ENCODE results near the gene PSORS1C2. TPM values are rescaled to one million over a fixed set of nuclear protein-coding genes. Genes with fewer than 3 reads are reported as not detected.

Gene PSORS1C2
- total RNA-seq, 2 donors from 2014 or later = not detected

- H3K9me3 ChIP-seq (ENCODE audit: control insufficient read depth, low read length, poor library complexity, severe bottlenecking) = no peaks in the 10 kb centered on the region
- ATAC-seq = no peak
- Mint-ChIP-seq H3K4me3 (no peak overlapping the region), H3K27me3 (peaks cover 54% of the 10 kb centered on the region), H3K27ac (no peak overlapping the region), H3K36me3 (ENCODE audit: low read depth) (peaks cover 8% of the 10 kb centered on the region), H3K4me1 (peaks cover 17% of the 10 kb centered on the region)
- DNase-seq = no peak
Measured at GRCh38 chr6:31111712-31112111, 27.2 kb downstream of the PSORS1C2 start.

- Mint-ChIP-seq H3K36me3 (ENCODE audit: low read depth) (peaks cover 8% of the 10 kb centered on the region), H3K4me1 (peaks cover 18% of the 10 kb centered on the region), H3K27me3 (peaks cover 46% of the 10 kb centered on the region), H3K27ac (peak overlapping the region; percentile 41), H3K4me3 (no peak overlapping the region)
- DNase-seq (no peak), ATAC-seq (no peak)
- no peaks in the 10 kb centered on the region for H3K9me3 ChIP-seq (ENCODE audit: control insufficient read depth, low read length, poor library complexity, severe bottlenecking)
Measured at GRCh38 chr6:31110825-31111582, 27.9 kb downstream of the PSORS1C2 start.

GRCh38 chr6:31107052-31107451 is 31.8 kb downstream of the PSORS1C2 start:
- Mint-ChIP-seq H3K27me3 (peaks cover 24% of the 10 kb centered on the region), H3K4me1 (peaks cover 12% of the 10 kb centered on the region), H3K4me3 (no peak overlapping the region), H3K27ac (no peak overlapping the region), H3K36me3 (ENCODE audit: low read depth) (peaks cover 2% of the 10 kb centered on the region)
- ATAC-seq (no peak), DNase-seq (no peak)
- H3K9me3 ChIP-seq (ENCODE audit: control insufficient read depth, low read length, poor library complexity, severe bottlenecking) = no peaks in the 10 kb centered on the region

GRCh38 chr6:31103136-31103535 is 35.7 kb downstream of the PSORS1C2 start:
- Mint-ChIP-seq H3K4me3 (no peak overlapping the region), H3K36me3 (ENCODE audit: low read depth) (no peaks in the 10 kb centered on the region), H3K27ac (no peak overlapping the region), H3K4me1 (peaks cover 7% of the 10 kb centered on the region), H3K27me3 (no peaks in the 10 kb centered on the region)
- DNase-seq = no peak
- H3K9me3 ChIP-seq (ENCODE audit: control insufficient read depth, low read length, poor library complexity, severe bottlenecking) = no peaks in the 10 kb centered on the region
- ATAC-seq = no peak

GRCh38 chr6:31098449-31098938 is 40.4 kb downstream of the PSORS1C2 start:
- no peak overlapping the region for H3K4me3 Mint-ChIP-seq
- no peak overlapping the region for H3K27ac Mint-ChIP-seq
- no peaks in the 10 kb centered on the region for H3K9me3 ChIP-seq (ENCODE audit: control insufficient read depth, low read length, poor library complexity, severe bottlenecking)
- peaks cover 32% of the 10 kb centered on the region for H3K4me1 Mint-ChIP-seq
- no peaks in the 10 kb centered on the region for H3K27me3 Mint-ChIP-seq
- ATAC-seq = no peak
- no peak for DNase-seq
- H3K36me3 Mint-ChIP-seq (ENCODE audit: low read depth) = no peaks in the 10 kb centered on the region

GRCh38 chr6:31096656-31097055 is 42.2 kb downstream of the PSORS1C2 start:
- Mint-ChIP-seq H3K4me3 (no peak overlapping the region), H3K36me3 (ENCODE audit: low read depth) (no peaks in the 10 kb centered on the region), H3K27ac (peak overlapping the region; percentile 17), H3K4me1 (peaks cover 33% of the 10 kb centered on the region), H3K27me3 (no peaks in the 10 kb centered on the region)
- DNase-seq = no peak
- no peaks in the 10 kb centered on the region for H3K9me3 ChIP-seq (ENCODE audit: control insufficient read depth, low read length, poor library complexity, severe bottlenecking)
- ATAC-seq = no peak

- H3K4me1 Mint-ChIP-seq = peaks cover 38% of the 10 kb centered on the region
- no peaks in the 10 kb centered on the region for H3K27me3 Mint-ChIP-seq
- ATAC-seq (no peak), DNase-seq (no peak)
- H3K36me3 Mint-ChIP-seq (ENCODE audit: low read depth) = no peaks in the 10 kb centered on the region
- peak overlapping the region; percentile 17 for H3K27ac Mint-ChIP-seq
- no peaks in the 10 kb centered on the region for H3K9me3 ChIP-seq (ENCODE audit: control insufficient read depth, low read length, poor library complexity, severe bottlenecking)
- no peak overlapping the region for H3K4me3 Mint-ChIP-seq
Measured at GRCh38 chr6:31096215-31096614, 42.7 kb downstream of the PSORS1C2 start.

GRCh38 chr6:31094389-31094881 is 44.4 kb downstream of the PSORS1C2 start:
- peak in 1 of 3 donors; percentile 13 for DNase-seq

GRCh38 chr6:31092769-31093505 is 45.9 kb downstream of the PSORS1C2 start:
- Mint-ChIP-seq H3K27ac (peak overlapping the region; percentile 61), H3K36me3 (ENCODE audit: low read depth) (no peaks in the 10 kb centered on the region), H3K4me1 (peaks cover 39% of the 10 kb centered on the region), H3K27me3 (no peaks in the 10 kb centered on the region), H3K4me3 (no peak overlapping the region)
- no peaks in the 10 kb centered on the region for H3K9me3 ChIP-seq (ENCODE audit: control insufficient read depth, low read length, poor library complexity, severe bottlenecking)
- DNase-seq = no peak
- no peak for ATAC-seq

More at GRCh38 chr6:31094389-31094881, 44.4 kb downstream of the PSORS1C2 start:
- Mint-ChIP-seq H3K27ac (peak overlapping the region; percentile 92), H3K27me3 (no peaks in the 10 kb centered on the region), H3K4me3 (peak overlapping the region; percentile 80), H3K36me3 (ENCODE audit: low read depth) (no peaks in the 10 kb centered on the region), H3K4me1 (peaks cover 39% of the 10 kb centered on the region)
- peak; percentile 83 for ATAC-seq
- H3K9me3 ChIP-seq (ENCODE audit: control insufficient read depth, low read length, poor library complexity, severe bottlenecking) = no peaks in the 10 kb centered on the region

- Mint-ChIP-seq H3K36me3 (ENCODE audit: low read depth) (no peaks in the 10 kb centered on the region), H3K27ac (peak overlapping the region; percentile 61), H3K27me3 (no peaks in the 10 kb centered on the region), H3K4me3 (no peak overlapping the region), H3K4me1 (peaks cover 40% of the 10 kb centered on the region)
- ATAC-seq (no peak), DNase-seq (no peak)
- H3K9me3 ChIP-seq (ENCODE audit: control insufficient read depth, low read length, poor library complexity, severe bottlenecking) = no peaks in the 10 kb centered on the region
Measured at GRCh38 chr6:31092238-31092637, 46.6 kb downstream of the PSORS1C2 start.

- Mint-ChIP-seq H3K4me1 (peaks cover 40% of the 10 kb centered on the region), H3K27ac (peak overlapping the region; percentile 61), H3K27me3 (no peaks in the 10 kb centered on the region), H3K4me3 (no peak overlapping the region), H3K36me3 (ENCODE audit: low read depth) (no peaks in the 10 kb centered on the region)
- no peaks in the 10 kb centered on the region for H3K9me3 ChIP-seq (ENCODE audit: control insufficient read depth, low read length, poor library complexity, severe bottlenecking)
- no peak for ATAC-seq
- DNase-seq = no peak
Measured at GRCh38 chr6:31091680-31092079, 47.2 kb downstream of the PSORS1C2 start.

GRCh38 chr6:31090973-31091364 is 47.9 kb downstream of the PSORS1C2 start:
- H3K4me1 Mint-ChIP-seq = peaks cover 36% of the 10 kb centered on the region
- H3K27ac Mint-ChIP-seq = peak overlapping the region; percentile 61
- H3K4me3 Mint-ChIP-seq = no peak overlapping the region
- ATAC-seq = no peak
- DNase-seq = no peak
- no peaks in the 10 kb centered on the region for H3K27me3 Mint-ChIP-seq
- H3K36me3 Mint-ChIP-seq (ENCODE audit: low read depth) = no peaks in the 10 kb centered on the region
- H3K9me3 ChIP-seq (ENCODE audit: control insufficient read depth, low read length, poor library complexity, severe bottlenecking) = no peaks in the 10 kb centered on the region

- H3K4me1 Mint-ChIP-seq = peaks cover 34% of the 10 kb centered on the region
- no peak for ATAC-seq
- no peak overlapping the region for H3K4me3 Mint-ChIP-seq
- DNase-seq = no peak
- no peaks in the 10 kb centered on the region for H3K36me3 Mint-ChIP-seq (ENCODE audit: low read depth)
- no peaks in the 10 kb centered on the region for H3K9me3 ChIP-seq (ENCODE audit: control insufficient read depth, low read length, poor library complexity, severe bottlenecking)
- H3K27ac Mint-ChIP-seq = no peak overlapping the region
- no peaks in the 10 kb centered on the region for H3K27me3 Mint-ChIP-seq
Measured at GRCh38 chr6:31090275-31090972, 48.4 kb downstream of the PSORS1C2 start.

All from T-helper 17 cell (primary cell).